NCI-H69 (cell line): ENCODE results near the gene PRPF19.

Experiments used
- DNase-seq: peaks from one replicate; lab custom pipeline; 2025; lab: John Stamatoyannopoulos, UW

The PRPF19 gene

DNA sequence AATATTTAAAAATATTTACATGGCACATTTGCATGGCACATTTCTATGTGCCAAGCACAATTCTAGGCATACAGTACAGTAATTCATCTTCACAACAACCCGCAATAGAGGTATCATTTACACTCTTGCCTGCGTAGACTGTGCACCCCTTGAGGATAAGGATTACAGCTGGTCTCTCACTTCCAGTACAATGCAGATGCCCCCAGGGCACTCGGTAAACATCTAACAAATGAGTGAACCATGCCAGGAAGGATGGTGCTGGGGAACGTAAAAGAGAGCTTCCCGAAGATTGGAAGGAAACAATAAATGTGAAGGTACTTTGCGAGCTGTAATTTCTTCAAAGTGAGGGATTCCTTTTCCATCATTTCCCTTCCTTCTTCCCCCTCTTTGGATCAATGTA is 1.3 kb downstream of the PRPF19 start:
- DNase-seq = peak; percentile 91

DNA sequence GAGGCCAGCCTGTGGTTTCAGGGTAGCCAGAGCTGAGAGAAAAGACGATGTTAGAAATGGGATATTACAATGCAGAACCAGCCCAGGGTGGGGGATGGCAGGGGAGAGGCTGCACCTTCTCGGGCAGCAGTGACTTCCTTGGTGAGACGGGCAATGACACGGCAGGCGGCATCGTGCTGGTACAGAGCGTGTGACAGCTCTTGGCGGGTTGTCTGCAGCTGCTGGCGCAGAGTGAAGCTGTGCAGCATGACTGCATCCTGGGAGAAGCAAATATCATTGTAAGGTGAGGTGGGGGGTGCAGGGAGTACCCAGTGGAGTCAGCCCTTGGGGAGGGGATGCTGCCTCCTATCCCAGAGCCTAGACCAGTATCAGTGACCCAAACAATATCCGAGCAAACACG is 3.8 kb downstream of the PRPF19 start:
- DNase-seq = no peak

- no peak for DNase-seq
Observed at GRCh38 chr11:60900673-60901404, 5.5 kb downstream of the PRPF19 start.

DNA sequence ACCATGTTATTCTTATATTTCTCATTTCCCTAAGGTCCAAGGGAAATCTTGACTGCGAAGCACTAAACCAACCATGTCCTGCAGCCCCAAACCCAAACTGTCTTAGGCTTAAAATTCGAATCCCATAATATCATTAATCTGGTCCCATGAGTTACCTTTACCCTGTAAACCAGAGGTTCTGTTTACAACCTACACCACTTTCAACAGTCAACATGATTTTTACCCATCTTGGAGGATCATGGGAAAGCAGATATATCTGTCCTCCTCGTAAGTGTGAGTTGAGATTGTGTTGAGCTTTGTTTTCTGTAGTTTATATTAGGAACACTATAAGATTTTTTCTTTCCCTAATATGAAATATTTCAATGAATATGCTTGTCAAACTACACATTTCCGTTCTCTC is 6.4 kb downstream of the PRPF19 start:
- no peak for DNase-seq

DNA sequence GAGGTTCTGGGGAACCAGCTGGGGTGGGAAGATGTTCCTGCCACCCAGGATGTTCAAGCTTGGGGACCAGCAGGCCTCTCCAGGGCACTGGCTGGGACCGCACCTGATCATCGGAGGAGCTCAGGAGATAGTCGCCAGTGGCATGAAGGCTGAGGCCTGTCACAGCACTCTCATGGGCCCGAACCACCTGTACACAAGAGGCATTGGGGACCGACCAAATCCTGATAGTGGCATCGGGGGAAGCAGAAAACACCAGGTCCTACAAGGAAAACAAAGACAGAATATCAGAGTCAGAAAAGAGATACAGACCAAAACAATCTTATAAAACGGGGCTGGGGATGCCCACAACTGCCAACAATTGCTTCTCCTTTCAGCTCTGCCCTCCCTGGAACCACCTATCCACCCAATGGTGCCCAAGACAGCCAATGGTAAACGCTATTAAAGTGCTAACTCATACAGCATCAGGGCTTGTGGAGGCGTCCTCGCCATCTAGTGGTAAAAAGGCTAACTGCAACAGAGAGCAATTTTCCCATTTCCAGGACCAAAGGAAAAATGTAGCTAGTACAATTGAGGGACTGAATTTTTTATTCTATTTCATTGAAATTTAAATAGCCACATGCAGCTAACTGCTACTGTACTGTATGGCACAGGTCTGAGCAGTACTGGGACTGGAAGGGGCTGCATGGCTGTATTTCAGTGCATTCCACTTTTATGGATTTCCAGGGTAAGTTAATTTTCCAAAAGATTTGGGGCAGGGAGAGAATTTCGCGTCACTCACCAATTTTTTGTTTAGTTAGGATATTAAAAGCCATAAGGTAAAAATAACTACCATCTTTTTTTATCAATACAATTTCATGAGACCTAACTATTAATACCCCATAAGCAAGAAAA is 7.1 kb downstream of the PRPF19 start:
- DNase-seq = peak; percentile 71

GRCh38 chr11:60897496-60897895 is 8.9 kb downstream of the PRPF19 start:
- no peak for DNase-seq

GRCh38 chr11:60895687-60896086 is 10.7 kb downstream of the PRPF19 start:
- no peak for DNase-seq

DNA sequence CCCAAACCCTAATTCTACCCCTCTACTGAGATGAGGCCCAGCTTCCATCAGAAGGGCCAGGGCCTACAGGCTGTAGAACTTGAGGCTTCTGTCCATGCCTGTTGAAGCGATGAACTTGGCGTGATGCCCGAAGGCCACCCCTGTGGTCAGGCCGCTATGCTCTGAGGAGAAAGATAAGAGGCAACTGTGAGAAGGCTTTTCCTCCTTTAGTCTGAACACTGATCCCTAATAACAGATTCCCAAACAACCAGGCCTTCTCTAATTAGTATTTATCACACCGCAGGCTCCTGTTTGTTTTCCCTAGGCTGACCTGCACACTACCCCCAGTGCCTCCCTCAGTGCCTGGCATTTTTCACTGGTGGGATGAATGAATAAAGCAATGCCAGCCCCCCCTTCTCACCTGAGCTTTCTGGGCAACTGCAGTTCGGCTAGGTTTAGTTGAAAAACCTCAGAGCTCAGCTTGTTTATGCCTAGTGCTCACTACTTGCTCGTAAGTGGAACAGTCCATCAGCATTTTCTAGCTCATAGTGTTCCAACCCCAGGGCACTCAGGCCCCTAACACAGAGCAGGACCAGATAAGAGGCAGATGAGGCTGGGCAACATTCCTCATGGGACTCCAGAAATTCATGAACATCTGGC is 15.2 kb downstream of the PRPF19 start:
- DNase-seq = peak; percentile 25

DNA sequence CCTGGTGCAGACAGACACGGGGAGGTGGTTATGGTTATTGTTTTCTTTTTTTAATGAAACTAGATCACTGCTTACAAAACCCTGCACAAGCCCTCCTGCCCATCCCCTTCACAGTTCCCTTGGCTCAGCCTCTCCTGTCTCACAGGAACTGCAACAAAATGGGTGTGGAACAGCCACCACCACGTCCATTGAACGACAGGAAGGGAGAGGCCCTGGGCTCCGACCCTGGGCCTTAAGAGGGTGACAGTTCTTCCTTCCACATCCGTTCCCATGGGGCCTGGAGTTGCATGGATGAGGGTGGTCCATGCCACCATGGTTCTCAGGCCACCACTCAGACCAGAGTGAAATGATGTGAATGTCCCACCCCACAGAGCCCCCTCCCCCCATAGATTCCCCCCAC is 15.7 kb downstream of the PRPF19 start:
- no peak for DNase-seq

DNA sequence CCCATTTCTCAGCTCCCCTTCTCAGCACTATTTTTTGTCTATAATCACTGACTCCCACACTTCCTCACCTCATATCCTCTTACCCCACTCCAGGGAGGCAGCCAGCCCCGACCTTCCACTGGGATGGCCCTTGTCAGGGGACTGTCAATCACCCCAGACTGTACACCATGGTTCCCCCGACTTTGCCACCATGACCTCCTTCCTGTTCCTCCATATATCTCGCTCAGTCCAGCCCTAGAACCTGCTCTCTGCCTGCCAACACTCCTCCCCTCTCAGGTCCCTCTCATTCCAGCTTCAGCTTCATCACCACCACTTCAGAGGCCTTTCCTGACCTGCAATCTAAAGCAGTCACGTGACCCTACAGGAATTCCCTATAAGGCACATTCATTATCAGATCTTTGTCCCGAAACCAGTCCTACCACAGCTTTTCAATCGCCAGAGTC is 16.5 kb downstream of the PRPF19 start:
- no peak for DNase-seq

DNA sequence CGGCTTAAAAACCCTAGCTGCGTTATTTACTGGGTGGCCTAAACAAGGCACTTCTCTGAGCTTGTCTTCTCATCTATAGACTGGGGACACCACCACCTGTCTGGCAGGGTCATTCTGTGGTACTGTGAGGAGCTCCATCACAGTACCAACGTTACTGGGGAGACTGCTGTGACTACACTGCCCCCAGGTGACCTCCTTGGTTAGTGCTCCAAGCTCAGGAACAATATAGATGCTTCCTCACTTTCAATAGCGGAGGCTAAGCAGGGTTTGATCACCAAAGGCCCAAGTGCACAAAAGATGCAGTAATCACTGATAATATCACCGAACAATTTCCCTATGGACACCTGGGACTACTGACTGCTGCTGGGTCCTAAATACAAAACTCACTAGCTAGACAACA is 18.8 kb downstream of the PRPF19 start:
- DNase-seq = peak; percentile 82

DNA sequence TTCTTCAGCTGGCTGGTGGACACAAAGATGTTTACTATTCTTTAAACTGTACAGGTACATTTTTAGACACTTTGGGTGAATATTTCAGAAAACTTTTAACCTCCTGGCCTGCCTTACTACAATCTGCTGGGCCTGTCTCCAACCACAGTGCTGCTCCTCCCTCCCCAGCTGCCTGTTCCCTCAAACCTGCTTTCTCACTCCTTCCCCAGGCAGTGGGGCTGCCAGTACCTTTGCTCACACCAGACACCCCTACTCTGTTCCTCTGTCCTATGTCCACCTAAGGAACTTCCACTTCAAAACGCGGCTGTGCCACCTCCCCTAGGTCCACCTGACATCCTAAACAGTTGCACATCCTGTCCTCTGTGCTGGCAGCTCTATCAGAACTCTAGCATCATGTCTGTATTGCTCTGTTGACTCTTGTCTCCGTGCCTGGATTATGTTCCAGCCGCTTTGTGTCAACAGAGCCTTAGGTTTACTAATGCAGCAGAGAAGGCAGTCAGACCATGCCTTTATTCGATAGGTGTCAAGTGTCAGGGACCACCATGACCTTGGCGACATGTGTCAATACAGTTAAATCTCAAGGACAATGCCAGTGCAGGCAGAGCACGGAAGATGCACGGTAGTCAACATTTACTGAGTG is 25.6 kb downstream of the PRPF19 start:
- DNase-seq = peak; percentile 56

DNA sequence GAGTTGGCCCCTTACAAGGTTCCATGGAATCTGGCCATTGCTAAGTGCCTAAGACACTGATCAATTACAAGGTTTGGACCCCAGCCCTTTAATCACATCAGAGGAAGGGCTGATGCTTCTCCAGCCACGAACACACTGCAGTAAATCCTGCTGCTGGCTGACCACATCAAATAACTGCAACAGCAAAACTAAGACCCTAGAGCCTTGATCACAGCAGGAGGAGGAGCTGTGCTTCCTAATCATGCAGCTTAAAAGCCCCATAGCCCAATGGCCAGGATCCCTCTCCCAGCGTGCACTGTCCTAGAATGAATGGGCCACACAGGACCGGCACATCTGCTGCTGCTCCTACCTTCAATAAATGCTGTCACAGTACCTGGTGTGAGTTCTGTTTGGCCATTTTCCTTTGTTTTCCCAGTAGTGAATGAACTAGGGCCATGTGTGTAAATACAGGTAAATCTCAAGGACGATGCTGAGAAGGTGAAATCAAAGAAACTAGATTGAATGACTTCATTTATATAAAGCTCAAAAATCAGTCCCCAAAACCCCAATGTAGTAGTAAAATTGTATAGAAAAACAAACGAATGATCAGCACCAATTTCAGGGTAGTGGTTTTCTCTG is 26.3 kb downstream of the PRPF19 start:
- DNase-seq = peak; percentile 60

DNA sequence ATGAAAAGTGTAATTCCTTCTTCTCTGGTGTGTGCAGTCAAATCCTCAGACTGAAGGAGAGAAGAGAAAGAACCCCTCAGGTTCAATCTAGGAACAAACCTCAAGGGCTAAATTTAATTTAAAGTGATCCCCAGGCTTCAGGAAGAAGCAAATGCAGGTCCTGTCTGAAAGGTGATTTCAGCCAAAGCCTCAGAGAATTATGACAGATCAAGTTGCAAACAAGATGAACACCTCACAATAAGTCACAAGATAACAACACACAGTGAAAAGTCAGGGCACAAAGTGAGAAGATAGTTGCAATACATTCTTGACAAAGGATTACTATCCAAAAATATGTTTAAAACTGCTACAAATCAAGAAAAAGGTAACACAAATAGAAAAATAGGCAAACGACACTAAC is 27.3 kb downstream of the PRPF19 start:
- DNase-seq = no peak

DNA sequence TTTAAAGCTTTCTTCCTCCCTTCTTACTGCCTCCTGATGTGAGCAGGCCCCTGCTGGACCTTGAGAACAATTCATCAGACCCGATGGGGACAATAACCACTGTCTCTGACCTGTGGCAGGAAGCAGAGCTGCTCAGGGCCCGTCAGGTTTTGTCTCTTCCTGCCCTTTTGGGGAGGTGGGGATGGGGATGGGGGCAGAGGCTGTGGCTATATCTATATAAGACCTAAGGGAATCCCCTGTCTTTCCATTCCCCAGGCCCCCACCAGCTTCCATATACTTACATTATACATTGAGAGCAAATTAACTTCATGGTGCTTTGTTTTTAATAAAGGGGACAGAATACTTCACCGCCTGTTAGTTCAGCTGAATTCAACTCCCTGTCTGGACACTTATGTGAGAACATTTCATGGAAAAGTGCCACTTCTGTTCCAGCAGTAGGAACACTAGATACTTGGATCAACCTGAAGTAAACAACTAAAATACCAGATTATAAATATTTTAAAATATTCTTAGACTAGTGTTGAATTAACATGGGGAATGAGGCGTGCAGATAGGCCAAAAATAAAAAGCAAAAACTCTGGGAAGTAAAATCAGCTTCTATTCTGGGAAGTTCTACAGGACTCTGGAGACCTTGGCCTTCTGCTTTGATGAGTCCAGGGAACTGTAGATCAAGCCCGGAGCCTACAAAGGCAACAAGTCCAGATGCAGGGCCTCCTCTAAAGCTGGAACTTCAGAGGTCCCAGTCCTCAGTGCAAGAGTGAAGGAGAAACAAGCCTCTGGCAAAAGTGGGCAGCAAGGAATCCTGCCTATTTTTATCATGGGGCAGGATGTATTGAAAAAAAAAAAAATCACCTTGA is 27.9 kb downstream of the PRPF19 start:
- DNase-seq = no peak

- no peak for DNase-seq
Observed at GRCh38 chr11:60876168-60876485, 30.3 kb downstream of the PRPF19 start.

- DNase-seq = no peak
Observed at GRCh38 chr11:60875366-60876167, 30.8 kb downstream of the PRPF19 start.

DNA sequence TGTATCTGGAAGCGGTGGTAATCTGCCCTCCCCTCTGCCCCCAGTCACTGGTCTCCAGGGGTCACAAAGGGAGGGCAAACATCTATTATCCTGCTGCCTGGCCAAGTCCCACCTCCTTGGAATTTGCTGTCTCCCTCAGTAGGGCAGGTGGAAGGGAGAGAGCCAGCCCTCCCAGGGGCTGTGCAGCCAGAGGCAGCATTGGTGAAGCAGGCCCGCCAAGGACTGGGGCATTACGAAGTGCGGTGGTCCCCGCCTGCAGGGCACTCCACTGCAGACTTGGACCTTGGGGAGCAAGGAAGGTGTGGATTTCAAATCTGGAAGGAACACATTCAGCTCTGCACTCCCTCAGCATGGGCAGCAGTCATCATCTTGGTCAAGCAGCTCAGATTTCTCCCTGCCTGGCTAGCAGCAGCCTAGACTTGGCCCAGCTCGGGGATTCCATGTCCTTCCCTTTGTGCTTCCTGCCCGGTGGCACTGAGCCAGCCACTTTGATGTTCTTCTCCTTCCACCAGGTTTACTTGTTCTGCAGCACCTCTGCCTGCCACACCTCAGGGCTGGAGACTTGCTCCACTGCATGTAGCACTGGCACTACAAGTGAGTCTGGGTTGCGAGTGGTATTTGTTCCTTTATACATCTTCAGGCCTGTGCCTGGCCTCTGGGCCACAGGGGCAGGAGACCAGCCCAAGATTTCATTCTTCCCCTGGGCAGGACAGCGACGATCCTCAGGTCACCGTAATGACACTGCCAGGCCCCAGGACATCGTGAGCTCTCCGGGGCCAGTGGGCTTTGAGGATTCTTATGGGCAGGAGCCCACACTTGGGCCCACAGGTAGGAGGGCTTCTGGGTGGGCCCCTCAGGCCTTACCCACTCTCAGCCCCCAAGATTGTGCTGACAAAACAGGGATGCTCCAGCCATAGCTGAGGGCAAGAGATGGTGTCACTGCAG is 31.7 kb downstream of the PRPF19 start:
- DNase-seq = no peak

GRCh38 chr11:60873533-60873932 is 32.9 kb downstream of the PRPF19 start:
- DNase-seq = peak; percentile 34
